ENCODE measurements around the gene CEP164. TPM values are rescaled to one million over a fixed set of nuclear protein-coding genes. Genes with fewer than 3 reads are reported as not detected.

Gene CEP164
- total and polyA plus RNA-seq, 2 of the 8 experiments (the other 6 are each of a cell fraction or from before 2014, with no cell fraction given) = 8.4 to 20.8 TPM

- Histone ChIP-seq H3K18ac (ENCODE audit: extremely low read depth, low read length) (no peak overlapping the region), H3K79me1 (ENCODE audit: low read depth, low read length) (no peaks in the 10 kb centered on the region), H3K79me2 (ENCODE audit: control insufficient read depth in 1 of 2, insufficient read depth in 2 of 2, low read length in 2 of 2) (no peaks in the 10 kb centered on the region), H4K20me1 (replicated peaks in 1 of 2; ENCODE audit: control insufficient read depth in 1 of 2, insufficient read depth in 2 of 2, low read length in 2 of 2) (no peaks in the 10 kb centered on the region), H3K23ac (ENCODE audit: insufficient read length) (no peak overlapping the region), H3K27ac (ENCODE audit: low read depth, low read length) (no peak overlapping the region), H2AK5ac (ENCODE audit: low read depth, low read length) (no peak overlapping the region), H2BK15ac (ENCODE audit: low read length) (0 out of 2 replicates have a peak overlapping the region, but pooled peaks have one; percentile 46), H4K5ac (ENCODE audit: insufficient read length, low read depth, low read length) (no peak overlapping the region), H3K56ac (replicated peaks; ENCODE audit: insufficient read length, low read depth, low read length) (no peak overlapping the region), H2BK20ac (ENCODE audit: low read length) (no peak overlapping the region), H2BK120ac (replicated peaks; ENCODE audit: low read depth, low read length) (no peak overlapping the region), H3K9ac (replicated peaks in 1 of 4; ENCODE audit: extremely low read depth in 1 of 4, low read depth in 3 of 4, low read length in 3 of 4) (no peak overlapping the region), H3K4me3 (ENCODE audit: extremely low read depth in 1 of 4, insufficient read depth in 2 of 4, low read depth in 3 of 4, low read length in 4 of 4) (no peak overlapping the region), H2AFZ (ENCODE audit: low read length) (no peak overlapping the region), H4K8ac (ENCODE audit: extremely low read depth, insufficient read depth, low read length) (no peak overlapping the region; the same call in 1 of the 2 replicates), H3K27me3 (replicated peaks in 1 of 4; ENCODE audit: control insufficient read depth in 3 of 4, extremely low read depth in 1 of 4, insufficient read depth in 3 of 4, low read length in 3 of 4) (no peaks in the 10 kb centered on the region), H3K14ac (ENCODE audit: insufficient read length) (no peak overlapping the region), H2BK5ac (ENCODE audit: low read depth, low read length) (no peak overlapping the region), H3K36me3 (ENCODE audit: control insufficient read depth in 2 of 4, insufficient read depth in 4 of 4, low read length in 3 of 4) (no peaks in the 10 kb centered on the region), H3K4me2 (ENCODE audit: insufficient read depth in 1 of 2, low read depth in 2 of 2, low read length in 2 of 2) (no peak overlapping the region), H3K23me2 (ENCODE audit: low read depth, low read length) (no peaks in the 10 kb centered on the region), H3K4ac (replicated peaks; ENCODE audit: insufficient read length, low read depth, low read length) (no peak overlapping the region), H3K4me1 (replicated peaks in 1 of 4; ENCODE audit: control insufficient read depth in 3 of 4, insufficient read depth in 4 of 4, low read length in 3 of 4) (peaks cover 7 to 23% (median 15%) of the 10 kb centered on the region in 4 experiments), H2BK12ac (ENCODE audit: low read depth, low read length) (no peak overlapping the region), H3K9me3 (ENCODE audit: insufficient read depth in 2 of 2, low read depth in 1 of 2, low read length in 1 of 2) (no peaks in the 10 kb centered on the region), H4K91ac (replicated peaks; ENCODE audit: insufficient read length, low read length) (no peak overlapping the region)
- ChIA-PET POLR2A (ENCODE audit: partially characterized antibody) (interaction anchor here (1.0 to 1.6 kb wide), 3 partner anchors 9 to 23 kb away, joined by 3 to 6 read pairs (median 4); partner anchors contain the start of gene BACE1), CTCF (ENCODE audit: partially characterized antibody) (interaction anchor here (1.1 to 1.7 kb wide), 4 partner anchors 15 to 78 kb away, joined by 3 to 6 read pairs (median 4); partner anchors contain the start of gene BACE1)
- no peak for FAIRE-seq
- 90 to 100% methylated on average over 3 to 5 of the region's 5 CpGs for WGBS, 2 experiments (ENCODE audit: extremely low coverage in 1 of 2, insufficient coverage in 1 of 2, insufficient read length in 1 of 2, insufficient replicate concordance in 2 of 2, low coverage in 1 of 2, low lambda C conversion rate in 2 of 2, missing lambda C conversion rate in 1 of 2)
- no peak for DNase-seq (ENCODE audit: low read depth in 1 of 2, low spot score in 2 of 2)
- no peak for TF ChIP-seq HDAC6 (IDR thresholded peaks at IDR 0.05; ENCODE audit: low read depth, low read length)
- TF ChIP-seq TAF1 (IDR thresholded peaks at IDR 0.05; ENCODE audit: low read depth, low read length) = no peak
- no peak for TF ChIP-seq ATF3 (IDR thresholded peaks at IDR 0.05; ENCODE audit: insufficient read depth, low read depth, low read length)
- no peak for TF ChIP-seq RFX5 (IDR thresholded peaks at IDR 0.05; ENCODE audit: borderline replicate concordance, low read depth, low read length)
- no peak for TF ChIP-seq CHD2 (IDR thresholded peaks at IDR 0.05; ENCODE audit: low read length)
- TF ChIP-seq ASH2L (IDR thresholded peaks at IDR 0.05; ENCODE audit: low read length) = no peak
- no peak for TF ChIP-seq PHF8 (conservative IDR thresholded peaks at IDR 0.05; ENCODE audit: low read depth, low read length)
- TF ChIP-seq KDM1A (IDR thresholded peaks at IDR 0.05; ENCODE audit: borderline replicate concordance, low read length) = no peak
- TF ChIP-seq, protein P1, sequence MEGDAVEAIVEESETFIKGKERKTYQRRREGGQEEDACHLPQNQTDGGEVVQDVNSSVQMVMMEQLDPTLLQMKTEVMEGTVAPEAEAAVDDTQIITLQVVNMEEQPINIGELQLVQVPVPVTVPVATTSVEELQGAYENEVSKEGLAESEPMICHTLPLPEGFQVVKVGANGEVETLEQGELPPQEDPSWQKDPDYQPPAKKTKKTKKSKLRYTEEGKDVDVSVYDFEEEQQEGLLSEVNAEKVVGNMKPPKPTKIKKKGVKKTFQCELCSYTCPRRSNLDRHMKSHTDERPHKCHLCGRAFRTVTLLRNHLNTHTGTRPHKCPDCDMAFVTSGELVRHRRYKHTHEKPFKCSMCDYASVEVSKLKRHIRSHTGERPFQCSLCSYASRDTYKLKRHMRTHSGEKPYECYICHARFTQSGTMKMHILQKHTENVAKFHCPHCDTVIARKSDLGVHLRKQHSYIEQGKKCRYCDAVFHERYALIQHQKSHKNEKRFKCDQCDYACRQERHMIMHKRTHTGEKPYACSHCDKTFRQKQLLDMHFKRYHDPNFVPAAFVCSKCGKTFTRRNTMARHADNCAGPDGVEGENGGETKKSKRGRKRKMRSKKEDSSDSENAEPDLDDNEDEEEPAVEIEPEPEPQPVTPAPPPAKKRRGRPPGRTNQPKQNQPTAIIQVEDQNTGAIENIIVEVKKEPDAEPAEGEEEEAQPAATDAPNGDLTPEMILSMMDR (IDR thresholded peaks at IDR 0.05; ENCODE audit: control extremely low read depth in 1 of 3, insufficient read depth in 1 of 3, low read depth in 1 of 3, low read length in 3 of 3) = no peak
- no peak for TF ChIP-seq TCF12 (IDR thresholded peaks at IDR 0.05; ENCODE audit: low read depth, low read length)
These were observed 26.9 kb upstream of the CEP164 start for GRCh38 chr11:117300773-117301172.
